HEK293 (cell line): ENCODE measurements around the gene PCDHAC2.

Experiments used
- CTCF ChIA-PET: fragments of 350-600 bp; formaldehyde crosslinking; extraction: SDS; loops from one replicate; lab custom pipeline; 2021; ENCODE audit warnings: antibody characterized with exemption; lab: Yijun Ruan, JAX
- POLR2A ChIA-PET: fragments of 300-600 bp; formaldehyde crosslinking; extraction: SDS; loops from one replicate; lab custom pipeline; 2020; ENCODE audit warnings: antibody characterized with exemption, inconsistent platforms; lab: Yijun Ruan, JAX
- H3K27ac ChIP-seq: fragments of 200-500 bp; sonication (Bioruptor generic); 2 replicates; pipeline ENCODE4 v1.5.1; 2014; ENCODE audit warnings: low read depth, low read length, control low read depth, inconsistent platforms; ENCODE audit errors: extremely low read depth
- H3K36me3 ChIP-seq, 2 experiments: fragments of 200-500 bp in 1 of 2; sonication (Bioruptor generic) in 1 of 2; 1 replicate in 1 of 2; 2 replicates in 1 of 2; pipeline ENCODE4 v1.5.1; 2014 to 2017; ENCODE audit warnings: inconsistent platforms in 2 of 2, low read length in 2 of 2; ENCODE audit not compliant: control insufficient read depth in 2 of 2, insufficient read depth in 1 of 2
- H3K4me1 ChIP-seq: fragments of 200-500 bp; sonication (Bioruptor generic); 2 replicates; pipeline ENCODE4 v1.5.1; 2014; ENCODE audit warnings: mild to moderate bottlenecking, low read length, inconsistent platforms; ENCODE audit not compliant: control insufficient read depth, insufficient read depth
- H3K4me3 ChIP-seq: 2 replicates; pipeline ENCODE4 v1.5.1; 2011; ENCODE audit warnings: low read depth, mild to moderate bottlenecking, control low read depth, low read length, moderate library complexity
- H3K9me3 ChIP-seq: fragments of 200-500 bp; sonication (Bioruptor generic); 2 replicates; pipeline ENCODE4 v1.5.1; 2014; ENCODE audit warnings: low read depth, low read length, inconsistent platforms; ENCODE audit not compliant: control insufficient read depth, insufficient read depth
- BCL11B ChIP-seq: fragments of 450-650 bp; formaldehyde crosslinking; IDR thresholded peaks from 2 replicates; pipeline ENCODE4 v1.5.1; 2016; ENCODE audit warnings: low read depth, missing biosample characterization, missing genetic modification characterization
- FEZF1 ChIP-seq: fragments of 450-650 bp; formaldehyde crosslinking; IDR thresholded peaks from 2 replicates; pipeline ENCODE4 v1.5.1; 2016; ENCODE audit warnings: missing biosample characterization, missing genetic modification characterization
- GLIS2 ChIP-seq: fragments of 450-650 bp; formaldehyde crosslinking; IDR thresholded peaks from 2 replicates; pipeline ENCODE4 v1.5.1; 2016; ENCODE audit warnings: missing biosample characterization, missing genetic modification characterization
- REPIN1 ChIP-seq: fragments of 450-650 bp; formaldehyde crosslinking; IDR thresholded peaks from 2 replicates; pipeline ENCODE4 v1.5.1; 2017; ENCODE audit warnings: missing biosample characterization, missing genetic modification characterization, low read depth
- SETDB1 ChIP-seq: IDR thresholded peaks from one replicate; pipeline ENCODE4 v1.6.1; 2017; ENCODE audit warnings: mild to moderate bottlenecking, low read length, moderate library complexity, mixed read lengths; ENCODE audit not compliant: insufficient read length
- SP2 ChIP-seq: fragments of 450-650 bp; formaldehyde crosslinking; IDR thresholded peaks from 2 replicates; pipeline ENCODE4 v1.5.1; 2016; ENCODE audit warnings: missing biosample characterization, missing genetic modification characterization
- ZNF121 ChIP-seq: fragments of 450-650 bp; formaldehyde crosslinking; IDR thresholded peaks from 2 replicates; pipeline ENCODE4 v1.5.1; 2016; ENCODE audit warnings: missing biosample characterization, missing genetic modification characterization
- ZNF132 ChIP-seq: fragments of 450-650 bp; formaldehyde crosslinking; IDR thresholded peaks from 2 replicates; pipeline ENCODE4 v1.5.1; 2017; ENCODE audit warnings: missing biosample characterization, missing genetic modification characterization, borderline replicate concordance
- ZNF140 ChIP-seq: fragments of 450-650 bp; formaldehyde crosslinking; IDR thresholded peaks from 2 replicates; pipeline ENCODE4 v1.5.1; 2016; ENCODE audit warnings: missing biosample characterization, missing genetic modification characterization
- ZNF146 ChIP-seq: fragments of 450-650 bp; formaldehyde crosslinking; IDR thresholded peaks from 2 replicates; pipeline ENCODE4 v1.5.1; 2016; ENCODE audit warnings: missing biosample characterization, missing genetic modification characterization
- ZNF169 ChIP-seq: fragments of 450-650 bp; formaldehyde crosslinking; IDR thresholded peaks from 2 replicates; pipeline ENCODE4 v1.5.1; 2016; ENCODE audit warnings: missing biosample characterization, missing genetic modification characterization
- ZNF184 ChIP-seq: fragments of 450-650 bp; IDR thresholded peaks from 2 replicates; pipeline ENCODE4 v1.5.1; 2018; ENCODE audit warnings: missing biosample characterization, mild to moderate bottlenecking, missing genetic modification characterization
- ZNF248 ChIP-seq: fragments of 450-650 bp; formaldehyde crosslinking; IDR thresholded peaks from 2 replicates; pipeline ENCODE4 v1.5.1; 2017; ENCODE audit warnings: missing biosample characterization, missing genetic modification characterization
- ZNF341 ChIP-seq: fragments of 450-650 bp; formaldehyde crosslinking; IDR thresholded peaks from 2 replicates; pipeline ENCODE4; 2016; ENCODE audit warnings: low read depth, missing biosample characterization, missing genetic modification characterization
- ZNF416 ChIP-seq: fragments of 450-650 bp; formaldehyde crosslinking; IDR thresholded peaks from 2 replicates; pipeline ENCODE4 v1.5.1; 2016; ENCODE audit warnings: missing biosample characterization, missing genetic modification characterization
- ZNF433 ChIP-seq: fragments of 450-650 bp; formaldehyde crosslinking; IDR thresholded peaks from 2 replicates; pipeline ENCODE4 v1.5.1; 2016; ENCODE audit warnings: missing biosample characterization, missing genetic modification characterization, low read depth
- ZNF664 ChIP-seq: fragments of 450-650 bp; formaldehyde crosslinking; IDR thresholded peaks from 2 replicates; pipeline ENCODE4 v1.5.1; 2016; ENCODE audit warnings: missing biosample characterization, missing genetic modification characterization
- ZNF830 ChIP-seq: fragments of 450-650 bp; IDR thresholded peaks from 2 replicates; pipeline ENCODE4 v1.5.0; 2018; ENCODE audit warnings: missing biosample characterization, missing genetic modification characterization, low read depth, mild to moderate bottlenecking, moderate library complexity
- ZSCAN23 ChIP-seq: fragments of 450-650 bp; formaldehyde crosslinking; IDR thresholded peaks from 2 replicates; pipeline ENCODE4 v1.5.1; 2016; ENCODE audit warnings: missing biosample characterization, missing genetic modification characterization
- TF ChIP-seq, protein P1 (sequence below): fragments of 450-650 bp; formaldehyde crosslinking; IDR thresholded peaks from 2 replicates; pipeline ENCODE4 v1.5.1; 2016; ENCODE audit warnings: missing biosample characterization, missing genetic modification characterization, borderline replicate concordance
- TF ChIP-seq, protein P2 (sequence below): fragments of 450-650 bp; formaldehyde crosslinking; IDR thresholded peaks from 2 replicates; pipeline ENCODE4 v1.5.1; 2016; ENCODE audit warnings: missing biosample characterization, missing genetic modification characterization
- TF ChIP-seq, protein P3 (sequence below): fragments of 450-650 bp; formaldehyde crosslinking; IDR thresholded peaks from 2 replicates; pipeline ENCODE4 v1.5.1; 2016; ENCODE audit warnings: missing biosample characterization, missing genetic modification characterization
- TF ChIP-seq, protein P4 (sequence below): sonication (generic); formaldehyde crosslinking; IDR thresholded peaks from 2 replicates; pipeline ENCODE4 v1.8.1; 2022; ENCODE audit warnings: mild to moderate bottlenecking, moderate library complexity, missing genetic modification reagents
- TF ChIP-seq, protein P5 (sequence below): fragments of 450-650 bp; formaldehyde crosslinking; IDR thresholded peaks from 2 replicates; pipeline ENCODE4 v1.5.1; 2016; ENCODE audit warnings: missing biosample characterization, missing genetic modification characterization

The PCDHAC2 gene

DNA sequence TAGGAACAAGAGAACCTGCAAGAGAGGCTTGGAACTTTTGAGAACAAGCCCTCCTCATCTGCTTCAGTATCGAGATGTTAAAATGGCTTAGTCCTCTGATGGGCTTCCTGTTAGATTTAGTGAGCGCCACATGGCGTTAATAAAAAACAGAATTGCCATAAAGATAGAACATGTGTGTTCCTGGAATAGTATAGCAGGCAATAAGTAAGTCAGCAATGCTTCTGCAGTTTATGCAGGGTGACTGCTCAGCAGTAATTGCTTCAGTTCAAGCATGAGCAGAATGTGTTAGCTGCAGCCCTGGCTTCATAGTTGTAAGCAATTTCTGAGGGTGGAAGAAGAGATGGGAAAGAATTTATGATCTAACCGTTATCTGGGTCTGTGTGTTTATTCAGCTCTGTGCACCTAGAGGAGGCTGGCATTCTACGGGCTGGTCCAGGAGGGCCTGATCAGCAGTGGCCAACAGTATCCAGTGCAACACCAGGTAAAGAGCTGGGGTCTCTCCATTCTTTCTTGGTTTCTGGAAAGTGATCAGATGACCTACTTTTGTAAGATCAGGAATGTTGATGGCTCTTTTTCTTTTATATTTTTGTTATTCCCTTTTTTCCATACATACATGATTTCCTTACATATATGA, 15.9 kb downstream of the PCDHAC2 start (continued):
- TF ChIP-seq, protein P1, sequence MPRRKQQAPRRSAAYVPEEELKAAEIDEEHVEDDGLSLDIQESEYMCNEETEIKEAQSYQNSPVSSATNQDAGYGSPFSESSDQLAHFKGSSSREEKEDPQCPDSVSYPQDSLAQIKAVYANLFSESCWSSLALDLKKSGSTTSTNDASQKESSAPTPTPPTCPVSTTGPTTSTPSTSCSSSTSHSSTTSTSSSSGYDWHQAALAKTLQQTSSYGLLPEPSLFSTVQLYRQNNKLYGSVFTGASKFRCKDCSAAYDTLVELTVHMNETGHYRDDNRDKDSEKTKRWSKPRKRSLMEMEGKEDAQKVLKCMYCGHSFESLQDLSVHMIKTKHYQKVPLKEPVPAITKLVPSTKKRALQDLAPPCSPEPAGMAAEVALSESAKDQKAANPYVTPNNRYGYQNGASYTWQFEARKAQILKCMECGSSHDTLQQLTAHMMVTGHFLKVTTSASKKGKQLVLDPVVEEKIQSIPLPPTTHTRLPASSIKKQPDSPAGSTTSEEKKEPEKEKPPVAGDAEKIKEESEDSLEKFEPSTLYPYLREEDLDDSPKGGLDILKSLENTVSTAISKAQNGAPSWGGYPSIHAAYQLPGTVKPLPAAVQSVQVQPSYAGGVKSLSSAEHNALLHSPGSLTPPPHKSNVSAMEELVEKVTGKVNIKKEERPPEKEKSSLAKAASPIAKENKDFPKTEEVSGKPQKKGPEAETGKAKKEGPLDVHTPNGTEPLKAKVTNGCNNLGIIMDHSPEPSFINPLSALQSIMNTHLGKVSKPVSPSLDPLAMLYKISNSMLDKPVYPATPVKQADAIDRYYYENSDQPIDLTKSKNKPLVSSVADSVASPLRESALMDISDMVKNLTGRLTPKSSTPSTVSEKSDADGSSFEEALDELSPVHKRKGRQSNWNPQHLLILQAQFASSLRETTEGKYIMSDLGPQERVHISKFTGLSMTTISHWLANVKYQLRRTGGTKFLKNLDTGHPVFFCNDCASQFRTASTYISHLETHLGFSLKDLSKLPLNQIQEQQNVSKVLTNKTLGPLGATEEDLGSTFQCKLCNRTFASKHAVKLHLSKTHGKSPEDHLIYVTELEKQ (tag by site-specific recombination): no peak
- no peak for TF ChIP-seq REPIN1 (tag by site-specific recombination)

DNA sequence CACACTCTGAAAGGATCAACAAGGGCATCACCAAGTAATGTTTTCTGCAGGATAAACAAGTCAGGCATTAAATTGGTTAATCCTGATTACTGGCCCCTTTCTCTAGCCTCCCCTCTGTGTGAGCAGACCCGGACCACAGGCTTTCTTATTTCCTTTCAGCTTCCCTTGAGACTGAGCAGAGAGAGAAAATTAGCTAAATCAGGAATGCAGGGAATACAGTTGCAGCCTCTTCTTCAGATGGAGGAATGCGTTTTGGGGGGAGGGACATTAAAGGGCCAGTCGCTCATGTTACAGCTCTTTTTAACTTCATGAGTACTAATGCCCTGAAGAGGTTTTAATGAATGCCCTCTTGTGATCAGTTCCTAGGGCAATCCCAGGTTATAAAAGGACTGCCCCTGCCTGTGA, 19.8 kb downstream of the PCDHAC2 start:
- Histone ChIP-seq H3K9me3 (no peaks in the 10 kb centered on the region), H3K4me1 (no peaks in the 10 kb centered on the region), H3K36me3 (no peaks in the 10 kb centered on the region), H3K27ac (no peak overlapping the region), H3K4me3 (no peak overlapping the region)
- ChIA-PET CTCF (interaction anchor here (0.6 to 0.8 kb wide), 2 partner anchors 23 to 60 kb away, joined by 3 read pairs; partner anchors contain the start of gene PCDHAC1), POLR2A (interaction anchor here (1.7 kb wide), 1 partner anchor 20 kb away, joined by 3 read pairs; the partner anchor contains the start of gene PCDHAC2)
- TF ChIP-seq SP2: no peak
- no peak for TF ChIP-seq ZNF169 (tag by site-specific recombination)
- TF ChIP-seq ZSCAN23 (tag by site-specific recombination): no peak
- no peak for TF ChIP-seq ZNF121
- TF ChIP-seq, protein P2, sequence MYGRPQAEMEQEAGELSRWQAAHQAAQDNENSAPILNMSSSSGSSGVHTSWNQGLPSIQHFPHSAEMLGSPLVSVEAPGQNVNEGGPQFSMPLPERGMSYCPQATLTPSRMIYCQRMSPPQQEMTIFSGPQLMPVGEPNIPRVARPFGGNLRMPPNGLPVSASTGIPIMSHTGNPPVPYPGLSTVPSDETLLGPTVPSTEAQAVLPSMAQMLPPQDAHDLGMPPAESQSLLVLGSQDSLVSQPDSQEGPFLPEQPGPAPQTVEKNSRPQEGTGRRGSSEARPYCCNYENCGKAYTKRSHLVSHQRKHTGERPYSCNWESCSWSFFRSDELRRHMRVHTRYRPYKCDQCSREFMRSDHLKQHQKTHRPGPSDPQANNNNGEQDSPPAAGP (tag by site-specific recombination): no peak
- no peak for TF ChIP-seq FEZF1 (tag by site-specific recombination)
- TF ChIP-seq, protein P3, sequence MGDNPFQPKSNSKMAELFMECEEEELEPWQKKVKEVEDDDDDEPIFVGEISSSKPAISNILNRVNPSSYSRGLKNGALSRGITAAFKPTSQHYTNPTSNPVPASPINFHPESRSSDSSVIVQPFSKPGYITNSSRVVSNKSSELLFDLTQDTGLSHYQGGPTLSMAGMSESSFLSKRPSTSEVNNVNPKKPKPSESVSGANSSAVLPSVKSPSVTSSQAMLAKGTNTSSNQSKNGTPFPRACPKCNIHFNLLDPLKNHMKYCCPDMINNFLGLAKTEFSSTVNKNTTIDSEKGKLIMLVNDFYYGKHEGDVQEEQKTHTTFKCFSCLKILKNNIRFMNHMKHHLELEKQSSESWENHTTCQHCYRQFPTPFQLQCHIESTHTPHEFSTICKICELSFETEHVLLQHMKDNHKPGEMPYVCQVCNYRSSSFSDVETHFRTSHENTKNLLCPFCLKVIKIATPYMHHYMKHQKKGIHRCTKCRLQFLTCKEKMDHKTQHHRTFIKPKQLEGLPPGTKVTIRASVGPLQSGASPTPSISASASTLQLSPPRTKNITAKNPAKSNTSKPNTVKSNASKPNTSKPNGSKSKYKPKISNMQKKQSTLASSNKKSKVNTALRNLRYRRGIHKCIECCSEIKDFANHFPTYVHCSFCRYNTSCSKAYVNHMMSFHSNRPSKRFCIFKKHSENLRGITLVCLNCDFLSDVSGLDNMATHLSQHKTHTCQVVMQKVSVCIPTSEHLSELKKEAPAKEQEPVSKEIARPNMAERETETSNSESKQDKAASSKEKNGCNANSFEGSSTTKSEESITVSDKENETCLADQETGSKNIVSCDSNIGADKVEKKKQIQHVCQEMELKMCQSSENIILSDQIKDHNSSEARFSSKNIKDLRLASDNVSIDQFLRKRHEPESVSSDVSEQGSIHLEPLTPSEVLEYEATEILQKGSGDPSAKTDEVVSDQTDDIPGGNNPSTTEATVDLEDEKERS (tag by site-specific recombination): no peak
- no peak for TF ChIP-seq ZNF830 (tag by site-specific recombination)
- TF ChIP-seq, protein P4, sequence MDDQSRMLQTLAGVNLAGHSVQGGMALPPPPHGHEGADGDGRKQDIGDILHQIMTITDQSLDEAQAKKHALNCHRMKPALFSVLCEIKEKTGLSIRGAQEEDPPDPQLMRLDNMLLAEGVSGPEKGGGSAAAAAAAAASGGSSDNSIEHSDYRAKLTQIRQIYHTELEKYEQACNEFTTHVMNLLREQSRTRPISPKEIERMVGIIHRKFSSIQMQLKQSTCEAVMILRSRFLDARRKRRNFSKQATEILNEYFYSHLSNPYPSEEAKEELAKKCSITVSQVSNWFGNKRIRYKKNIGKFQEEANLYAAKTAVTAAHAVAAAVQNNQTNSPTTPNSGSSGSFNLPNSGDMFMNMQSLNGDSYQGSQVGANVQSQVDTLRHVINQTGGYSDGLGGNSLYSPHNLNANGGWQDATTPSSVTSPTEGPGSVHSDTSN (CRISPR knock-in tag): no peak
- TF ChIP-seq BCL11B (tag by site-specific recombination): no peak
- TF ChIP-seq SETDB1: no peak
- no peak for TF ChIP-seq ZNF248 (tag by site-specific recombination)

DNA sequence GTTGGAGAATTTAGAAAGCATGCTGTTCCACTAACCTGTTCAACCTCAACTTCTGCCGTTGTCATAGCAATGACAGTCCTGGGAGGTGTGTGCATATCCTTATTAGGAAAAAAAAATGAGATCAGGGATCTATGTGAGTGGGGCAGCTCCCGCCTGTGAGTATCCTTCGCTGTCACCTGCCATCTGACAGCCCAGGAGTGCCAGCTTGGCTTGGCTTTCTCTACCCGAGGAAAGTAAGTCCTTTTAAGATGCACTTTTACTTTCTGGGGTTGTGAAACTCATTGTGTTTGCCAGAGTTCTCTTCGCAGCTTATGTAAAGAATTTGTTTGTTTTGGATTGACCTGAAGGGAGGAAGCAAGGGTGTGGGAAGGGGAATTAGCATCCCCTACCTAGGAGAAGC, 21.8 kb downstream of the PCDHAC2 start:
- POLR2A ChIA-PET: no interaction called here
- Histone ChIP-seq H3K4me1 (no peaks in the 10 kb centered on the region), H3K4me3 (no peak overlapping the region), H3K9me3 (no peaks in the 10 kb centered on the region), H3K27ac (no peak overlapping the region), H3K36me3 (no peaks in the 10 kb centered on the region)
- CTCF ChIA-PET: interaction anchor here (0.6 kb wide), 1 partner anchor 15 kb away, joined by 3 read pairs; no protein-coding TSS in a partner anchor
- TF ChIP-seq ZNF140 (no peak), ZNF433 (tag by site-specific recombination) (no peak), ZNF341 (no peak), ZNF184 (tag by site-specific recombination) (no peak), ZNF146 (tag by site-specific recombination) (no peak), ZNF664 (tag by site-specific recombination) (no peak), ZNF132 (tag by site-specific recombination) (no peak), GLIS2 (tag by site-specific recombination) (no peak), ZNF416 (tag by site-specific recombination) (no peak)
- TF ChIP-seq, protein P5, sequence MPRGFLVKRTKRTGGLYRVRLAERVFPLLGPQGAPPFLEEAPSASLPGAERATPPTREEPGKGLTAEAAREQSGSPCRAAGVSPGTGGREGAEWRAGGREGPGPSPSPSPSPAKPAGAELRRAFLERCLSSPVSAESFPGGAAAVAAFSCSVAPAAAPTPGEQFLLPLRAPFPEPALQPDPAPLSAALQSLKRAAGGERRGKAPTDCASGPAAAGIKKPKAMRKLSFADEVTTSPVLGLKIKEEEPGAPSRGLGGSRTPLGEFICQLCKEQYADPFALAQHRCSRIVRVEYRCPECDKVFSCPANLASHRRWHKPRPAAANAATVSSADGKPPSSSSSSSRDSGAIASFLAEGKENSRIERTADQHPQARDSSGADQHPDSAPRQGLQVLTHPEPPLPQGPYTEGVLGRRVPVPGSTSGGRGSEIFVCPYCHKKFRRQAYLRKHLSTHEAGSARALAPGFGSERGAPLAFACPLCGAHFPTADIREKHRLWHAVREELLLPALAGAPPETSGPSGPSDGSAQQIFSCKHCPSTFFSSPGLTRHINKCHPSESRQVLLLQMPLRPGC: no peak
